ENCODE data around the gene CYTH3.

CYTH3 gene

DNA sequence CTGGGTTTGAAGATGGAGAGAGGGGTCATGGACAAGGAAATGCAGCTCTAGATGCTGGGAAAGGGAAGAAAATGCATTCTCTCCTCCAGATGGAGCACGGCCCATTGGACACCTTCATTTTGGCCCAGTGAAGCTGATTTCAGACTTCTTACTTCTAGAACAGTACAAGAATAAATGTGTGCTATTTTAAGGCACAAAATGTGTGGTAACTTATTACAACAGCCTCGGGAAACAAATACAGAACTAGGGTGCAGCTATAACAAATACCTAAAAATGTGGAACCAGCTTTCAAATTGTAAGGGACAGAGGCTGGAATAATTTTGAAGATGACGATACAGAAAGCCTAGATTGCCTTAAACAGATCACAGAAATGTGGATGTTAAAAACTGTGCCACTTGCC, 54.1 kb downstream of the CYTH3 start:
- H3K27ac ChIP-seq (replicated peaks), result no peak overlapping the region
- TF ChIP-seq, protein P1, sequence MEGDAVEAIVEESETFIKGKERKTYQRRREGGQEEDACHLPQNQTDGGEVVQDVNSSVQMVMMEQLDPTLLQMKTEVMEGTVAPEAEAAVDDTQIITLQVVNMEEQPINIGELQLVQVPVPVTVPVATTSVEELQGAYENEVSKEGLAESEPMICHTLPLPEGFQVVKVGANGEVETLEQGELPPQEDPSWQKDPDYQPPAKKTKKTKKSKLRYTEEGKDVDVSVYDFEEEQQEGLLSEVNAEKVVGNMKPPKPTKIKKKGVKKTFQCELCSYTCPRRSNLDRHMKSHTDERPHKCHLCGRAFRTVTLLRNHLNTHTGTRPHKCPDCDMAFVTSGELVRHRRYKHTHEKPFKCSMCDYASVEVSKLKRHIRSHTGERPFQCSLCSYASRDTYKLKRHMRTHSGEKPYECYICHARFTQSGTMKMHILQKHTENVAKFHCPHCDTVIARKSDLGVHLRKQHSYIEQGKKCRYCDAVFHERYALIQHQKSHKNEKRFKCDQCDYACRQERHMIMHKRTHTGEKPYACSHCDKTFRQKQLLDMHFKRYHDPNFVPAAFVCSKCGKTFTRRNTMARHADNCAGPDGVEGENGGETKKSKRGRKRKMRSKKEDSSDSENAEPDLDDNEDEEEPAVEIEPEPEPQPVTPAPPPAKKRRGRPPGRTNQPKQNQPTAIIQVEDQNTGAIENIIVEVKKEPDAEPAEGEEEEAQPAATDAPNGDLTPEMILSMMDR (IDR thresholded peaks at IDR 0.05; ENCODE audit: insufficient read depth, low read length), result no peak
- no peak for TF ChIP-seq GABPA (IDR thresholded peaks at IDR 0.05; ENCODE audit: low read depth)
- no peaks in the 10 kb centered on the region for H3K27me3 ChIP-seq (ENCODE audit: insufficient read depth, poor library complexity, severe bottlenecking)
- H3K4me3 ChIP-seq (replicated peaks; ENCODE audit: insufficient read depth, low read length), result no peak overlapping the region
- DNase-seq (ENCODE audit: low read depth in 1 of 2, low spot score in 1 of 2), result peak in 1 of 2 experiments; percentile 30

DNA sequence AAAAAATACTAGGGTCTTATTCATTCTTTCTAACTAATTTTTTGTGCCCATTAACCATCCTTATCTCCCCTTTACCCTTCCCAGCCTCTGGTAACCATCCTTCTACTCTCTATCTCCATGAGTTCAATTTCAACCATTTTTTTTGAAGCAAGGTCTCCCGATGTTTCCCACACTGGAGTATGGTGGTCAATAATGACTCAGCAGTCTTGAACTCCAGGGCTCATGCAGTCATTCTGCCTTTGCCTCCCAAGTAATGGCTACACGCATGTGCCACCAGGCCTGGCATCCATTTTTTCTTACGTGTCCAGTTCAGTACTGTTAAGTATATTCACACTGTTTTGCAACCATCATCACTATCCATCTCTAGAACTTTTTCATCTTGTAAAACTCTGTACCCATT, 60.4 kb downstream of the CYTH3 start:
- Histone ChIP-seq H3K4me3 (replicated peaks; ENCODE audit: insufficient read depth, low read length) (no peak overlapping the region), H3K27me3 (ENCODE audit: insufficient read depth, poor library complexity, severe bottlenecking) (no peaks in the 10 kb centered on the region), H3K27ac (replicated peaks) (no peak overlapping the region)
- DNase-seq (ENCODE audit: low read depth in 1 of 2, low spot score in 1 of 2), result no peak
- no peak for TF ChIP-seq GABPA (IDR thresholded peaks at IDR 0.05; ENCODE audit: low read depth)
- TF ChIP-seq, protein P1 (IDR thresholded peaks at IDR 0.05; ENCODE audit: insufficient read depth, low read length), result no peak
- TF ChIP-seq SPI1 (IDR thresholded peaks at IDR 0.05; ENCODE audit: borderline replicate concordance, low read depth), result no peak
- TF ChIP-seq, protein P2, sequence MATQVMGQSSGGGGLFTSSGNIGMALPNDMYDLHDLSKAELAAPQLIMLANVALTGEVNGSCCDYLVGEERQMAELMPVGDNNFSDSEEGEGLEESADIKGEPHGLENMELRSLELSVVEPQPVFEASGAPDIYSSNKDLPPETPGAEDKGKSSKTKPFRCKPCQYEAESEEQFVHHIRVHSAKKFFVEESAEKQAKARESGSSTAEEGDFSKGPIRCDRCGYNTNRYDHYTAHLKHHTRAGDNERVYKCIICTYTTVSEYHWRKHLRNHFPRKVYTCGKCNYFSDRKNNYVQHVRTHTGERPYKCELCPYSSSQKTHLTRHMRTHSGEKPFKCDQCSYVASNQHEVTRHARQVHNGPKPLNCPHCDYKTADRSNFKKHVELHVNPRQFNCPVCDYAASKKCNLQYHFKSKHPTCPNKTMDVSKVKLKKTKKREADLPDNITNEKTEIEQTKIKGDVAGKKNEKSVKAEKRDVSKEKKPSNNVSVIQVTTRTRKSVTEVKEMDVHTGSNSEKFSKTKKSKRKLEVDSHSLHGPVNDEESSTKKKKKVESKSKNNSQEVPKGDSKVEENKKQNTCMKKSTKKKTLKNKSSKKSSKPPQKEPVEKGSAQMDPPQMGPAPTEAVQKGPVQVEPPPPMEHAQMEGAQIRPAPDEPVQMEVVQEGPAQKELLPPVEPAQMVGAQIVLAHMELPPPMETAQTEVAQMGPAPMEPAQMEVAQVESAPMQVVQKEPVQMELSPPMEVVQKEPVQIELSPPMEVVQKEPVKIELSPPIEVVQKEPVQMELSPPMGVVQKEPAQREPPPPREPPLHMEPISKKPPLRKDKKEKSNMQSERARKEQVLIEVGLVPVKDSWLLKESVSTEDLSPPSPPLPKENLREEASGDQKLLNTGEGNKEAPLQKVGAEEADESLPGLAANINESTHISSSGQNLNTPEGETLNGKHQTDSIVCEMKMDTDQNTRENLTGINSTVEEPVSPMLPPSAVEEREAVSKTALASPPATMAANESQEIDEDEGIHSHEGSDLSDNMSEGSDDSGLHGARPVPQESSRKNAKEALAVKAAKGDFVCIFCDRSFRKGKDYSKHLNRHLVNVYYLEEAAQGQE (IDR thresholded peaks at IDR 0.05; ENCODE audit: insufficient replicate concordance, low read depth), result no peak
- no peak for TF ChIP-seq POLR2AphosphoS5 (IDR thresholded peaks at IDR 0.05; ENCODE audit: low read depth)

DNA sequence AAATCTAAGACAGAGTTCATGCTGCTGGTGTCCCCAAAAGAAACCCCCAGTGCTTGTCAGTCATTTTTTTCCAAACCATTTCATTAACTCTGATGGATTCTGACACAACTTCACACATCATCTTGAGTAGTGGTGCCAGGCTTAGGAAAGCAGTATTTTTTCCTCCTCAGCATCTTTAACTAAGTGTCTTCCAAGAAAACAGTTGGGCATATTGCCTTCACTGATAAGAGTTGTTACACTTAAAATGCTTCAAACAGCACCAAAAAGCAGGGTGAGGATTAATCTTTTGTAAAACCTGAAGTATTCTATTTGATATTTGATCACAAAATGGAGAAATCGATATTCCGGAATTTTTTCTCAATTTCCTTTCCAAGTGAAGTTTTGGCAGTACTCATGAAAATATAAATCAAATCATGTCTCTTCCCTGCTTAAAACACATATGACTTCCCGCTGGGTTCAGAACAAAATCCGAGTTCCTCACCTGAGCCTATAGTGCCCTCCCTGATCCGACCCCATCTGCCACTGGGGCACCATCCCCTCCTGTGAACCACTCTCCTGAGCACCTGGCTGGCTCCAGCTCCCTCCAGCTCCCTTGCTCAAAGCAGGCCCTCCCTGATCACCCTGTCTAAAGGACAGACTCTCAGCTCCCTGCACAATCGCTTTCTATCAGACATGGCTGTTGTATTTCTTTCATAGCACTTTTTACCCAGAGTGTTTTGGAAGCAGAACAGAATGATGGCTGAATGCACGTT, 61.6 kb downstream of the CYTH3 start:
- TF ChIP-seq SPI1 (IDR thresholded peaks at IDR 0.05; ENCODE audit: borderline replicate concordance, low read depth), result no peak
- TF ChIP-seq, protein P1 (IDR thresholded peaks at IDR 0.05; ENCODE audit: insufficient read depth, low read length), result no peak
- no peak for TF ChIP-seq POLR2AphosphoS5 (IDR thresholded peaks at IDR 0.05; ENCODE audit: low read depth)
- no peak for TF ChIP-seq GABPA (IDR thresholded peaks at IDR 0.05; ENCODE audit: low read depth)
- H3K27ac ChIP-seq (replicated peaks), result no peak overlapping the region
- no peak overlapping the region for H3K4me3 ChIP-seq (replicated peaks; ENCODE audit: insufficient read depth, low read length)
- no peaks in the 10 kb centered on the region for H3K27me3 ChIP-seq (ENCODE audit: insufficient read depth, poor library complexity, severe bottlenecking)
- no peak for DNase-seq (ENCODE audit: low read depth in 1 of 2, low spot score in 1 of 2)

DNA sequence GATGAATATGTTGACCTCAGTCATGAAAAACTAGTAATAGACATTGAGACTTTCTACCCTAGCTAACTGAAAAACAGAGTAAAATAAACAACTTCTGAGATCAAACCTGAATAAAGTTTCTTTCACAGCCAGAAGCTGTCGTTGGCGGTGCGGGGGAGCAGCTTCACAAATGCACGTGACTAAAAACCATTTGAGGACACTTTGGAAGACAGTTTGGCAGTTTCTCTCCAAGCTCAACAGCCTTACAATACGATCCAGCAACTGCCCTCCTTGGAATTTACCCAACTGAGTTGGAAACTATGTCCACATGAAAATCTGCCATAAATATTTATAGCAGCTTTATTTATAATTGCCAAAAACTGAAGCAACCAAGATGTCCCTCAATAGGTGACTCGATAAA, 63.1 kb downstream of the CYTH3 start:
- TF ChIP-seq SPI1 (IDR thresholded peaks at IDR 0.05; ENCODE audit: borderline replicate concordance, low read depth) (no peak), GABPA (IDR thresholded peaks at IDR 0.05; ENCODE audit: low read depth) (no peak), POLR2AphosphoS5 (IDR thresholded peaks at IDR 0.05; ENCODE audit: low read depth) (no peak)
- TF ChIP-seq, protein P1 (IDR thresholded peaks at IDR 0.05; ENCODE audit: insufficient read depth, low read length), result no peak
- TF ChIP-seq, protein P2 (IDR thresholded peaks at IDR 0.05; ENCODE audit: insufficient replicate concordance, low read depth), result no peak

More for the DNA sequence above, 63.1 kb downstream of the CYTH3 start:
- H3K4me3 ChIP-seq (replicated peaks; ENCODE audit: insufficient read depth, low read length), result no peak overlapping the region
- no peaks in the 10 kb centered on the region for H3K27me3 ChIP-seq (ENCODE audit: insufficient read depth, poor library complexity, severe bottlenecking)
- no peak overlapping the region for H3K27ac ChIP-seq (replicated peaks)
- DNase-seq (ENCODE audit: low read depth in 1 of 2, low spot score in 1 of 2), result no peak

Data from HL-60 (cell line).